ENCODE data around the gene SCARB1. TPM values are rescaled to one million over a fixed set of nuclear protein-coding genes. Genes with fewer than 3 reads are reported as not detected.

SCARB1 gene
- total RNA-seq, 1 experiment from 2014 or later, result 38.0 TPM

DNA sequence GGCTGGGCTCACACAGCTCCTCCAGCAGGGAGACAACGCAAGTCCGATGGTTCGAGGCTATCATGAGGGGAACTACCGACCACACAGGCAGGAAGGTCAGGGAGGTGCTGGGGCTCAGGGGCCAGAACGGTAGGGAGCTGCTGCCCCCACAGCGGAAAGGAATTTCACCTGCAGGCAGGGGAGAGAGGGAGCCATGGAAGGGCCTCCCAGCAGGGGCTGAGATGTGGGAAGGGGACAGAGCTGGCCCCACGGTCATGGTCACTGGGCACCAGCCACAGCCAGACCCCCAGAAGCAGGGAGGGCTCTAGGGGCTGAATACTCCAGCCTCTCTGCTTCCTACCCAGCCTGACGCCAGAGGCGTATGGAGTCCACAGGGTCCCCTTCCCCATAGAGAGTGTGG, 103.1 kb downstream of the SCARB1 start:
- no peak for DNase-seq (ENCODE audit: low read depth)

DNA sequence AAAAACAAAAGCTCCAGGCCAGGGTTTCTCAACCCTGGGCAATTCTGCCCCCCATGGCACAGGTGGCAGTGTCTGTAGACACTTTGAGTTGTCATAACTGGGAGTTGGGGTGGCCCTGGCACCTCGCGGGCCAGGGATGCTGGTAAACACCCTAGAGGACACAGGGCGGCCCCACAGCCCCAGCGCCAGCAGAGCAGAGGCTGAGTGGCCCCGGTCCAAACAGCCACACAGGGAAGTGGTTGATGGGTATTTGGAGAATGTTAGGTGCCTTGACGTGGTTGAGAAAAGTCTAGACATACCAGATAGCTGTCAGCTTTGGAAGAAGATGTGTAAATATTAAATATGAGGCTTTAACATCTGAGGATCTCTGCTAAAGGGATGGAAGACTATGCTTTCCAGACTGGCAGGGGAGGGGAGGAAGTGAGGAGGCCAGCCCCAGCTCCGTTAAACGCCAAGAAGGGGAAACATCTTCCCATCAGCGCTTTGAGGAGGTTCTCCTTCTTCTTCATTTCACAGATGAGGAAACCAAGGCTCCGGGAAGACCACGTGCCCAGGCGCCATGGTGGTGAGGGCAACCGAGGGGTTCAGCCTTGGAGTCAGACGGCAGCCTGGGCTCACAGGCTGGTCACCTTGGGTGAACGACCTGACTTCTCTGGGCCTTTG, 103.7 kb downstream of the SCARB1 start:
- DNase-seq (ENCODE audit: low read depth), result peak; percentile 34

DNA sequence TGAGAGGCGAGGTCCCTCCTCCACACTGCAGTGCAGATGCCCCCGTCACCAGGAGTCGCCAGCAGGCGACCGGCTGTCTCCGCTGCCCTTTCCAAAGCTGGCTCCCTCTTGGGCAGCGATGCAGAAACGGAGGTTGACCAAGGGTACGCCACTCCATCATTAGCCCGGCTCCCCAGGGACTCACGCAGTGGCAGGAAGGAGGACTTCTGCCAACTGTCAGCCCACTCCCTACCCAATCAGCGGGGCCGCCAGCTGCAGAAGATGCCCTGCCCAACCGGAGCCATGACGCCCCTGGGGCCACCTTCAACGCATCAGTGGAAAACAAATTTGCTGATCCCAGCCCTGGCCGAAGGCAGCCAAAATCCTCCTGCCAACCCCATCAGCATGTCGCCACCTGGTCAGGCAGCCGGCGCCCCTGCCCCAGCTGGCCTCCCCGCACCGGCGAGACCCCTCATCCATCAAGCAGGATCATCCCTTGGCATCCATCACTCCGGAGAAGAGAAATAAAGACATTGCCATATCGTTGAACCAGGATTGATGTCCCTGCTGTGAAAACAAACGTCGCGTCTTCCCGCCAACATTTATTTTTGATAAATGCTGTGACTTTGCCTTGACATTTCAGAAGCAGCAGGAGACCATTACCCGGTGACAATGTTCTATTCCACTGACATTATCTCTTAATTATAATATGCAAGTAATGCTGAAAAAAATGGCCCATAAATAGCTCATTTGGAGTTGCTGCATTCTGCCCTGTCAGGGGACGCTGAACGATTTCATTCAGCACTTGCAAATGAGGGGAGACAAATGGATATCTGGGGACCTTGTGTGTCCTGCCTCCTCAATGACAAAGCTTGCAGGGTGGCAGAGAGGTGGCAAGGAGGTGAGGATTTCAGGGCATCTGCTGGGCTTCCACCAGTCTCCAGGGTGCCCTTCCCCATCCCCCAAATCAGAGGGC, 105.1 kb downstream of the SCARB1 start:
- no peak for DNase-seq (ENCODE audit: low read depth)

DNA sequence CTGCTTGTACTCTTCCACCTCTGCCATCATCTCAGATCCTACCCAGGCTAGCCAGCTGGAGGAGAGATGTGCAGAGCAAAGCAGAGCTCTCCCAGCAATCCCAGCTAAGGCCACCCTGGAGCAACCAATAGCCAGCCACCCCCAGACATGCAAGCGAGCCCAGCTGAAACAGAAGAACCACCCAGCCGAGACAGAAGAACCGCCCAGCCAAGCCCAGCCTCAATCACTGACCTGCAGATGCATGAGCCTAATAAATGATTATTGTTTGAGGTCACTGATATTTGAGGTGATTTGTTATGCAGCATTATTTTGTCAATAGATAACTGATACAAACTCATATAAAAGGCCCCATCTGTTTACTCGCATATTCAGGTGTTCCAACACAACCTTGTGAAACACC, 106.3 kb downstream of the SCARB1 start:
- DNase-seq (ENCODE audit: low read depth), result no peak

DNA sequence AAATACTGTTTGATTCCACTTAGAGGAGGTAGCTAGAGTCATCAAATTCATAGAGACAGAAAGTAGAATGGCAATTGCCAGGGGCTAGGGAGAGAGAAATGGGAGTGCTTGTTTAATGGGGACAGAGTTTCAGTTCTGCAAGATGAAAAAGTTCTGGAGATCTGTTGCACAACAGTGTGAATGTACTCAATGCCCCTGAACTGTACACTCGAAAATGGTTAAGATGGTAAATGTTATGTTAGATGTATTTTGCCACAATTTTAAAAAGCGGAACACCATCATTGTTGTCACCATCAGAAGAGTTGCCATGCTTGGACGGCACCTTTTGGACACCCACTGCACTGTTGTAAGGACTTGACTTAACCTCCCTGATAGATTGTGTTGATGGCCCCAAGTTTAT, 106.9 kb downstream of the SCARB1 start:
- DNase-seq (ENCODE audit: low read depth), result no peak

DNA sequence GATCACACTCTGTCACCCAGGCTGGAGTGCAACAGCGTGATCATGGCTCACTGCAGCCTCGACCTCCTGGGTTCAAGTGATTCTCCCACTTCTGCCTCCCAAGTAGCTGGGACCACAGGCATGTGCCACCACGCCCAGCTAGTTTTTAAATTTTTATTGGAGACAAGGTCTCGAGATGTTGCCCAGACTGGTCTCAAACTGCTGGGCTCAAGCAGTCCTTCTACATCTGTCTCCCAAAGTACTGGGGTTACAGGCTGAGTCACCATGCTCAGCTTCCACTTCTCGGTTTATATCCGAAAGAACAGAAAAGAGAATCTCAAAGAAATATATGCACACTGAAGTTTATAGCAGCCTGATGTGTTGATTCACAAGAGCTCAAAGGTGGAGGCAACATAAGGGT, 107.5 kb downstream of the SCARB1 start:
- DNase-seq (ENCODE audit: low read depth), result no peak

DNA sequence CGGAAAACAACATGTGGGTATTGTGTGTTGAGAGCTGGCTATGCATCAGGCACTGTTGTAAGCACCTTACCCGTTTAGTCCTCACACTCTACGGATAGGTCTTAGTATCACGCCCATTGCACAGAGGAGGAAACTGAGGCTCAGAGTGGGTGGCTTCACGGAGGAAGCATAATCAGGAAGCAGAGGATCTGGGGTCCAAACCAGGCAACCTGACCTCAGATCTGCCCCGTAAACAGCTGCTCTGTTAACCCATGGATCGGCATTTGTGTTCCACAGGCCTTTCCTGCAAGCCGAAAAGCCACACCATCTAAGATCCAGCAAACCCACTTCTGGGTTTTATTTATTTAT, 107.9 kb downstream of the SCARB1 start:
- DNase-seq (ENCODE audit: low read depth), result no peak

DNA sequence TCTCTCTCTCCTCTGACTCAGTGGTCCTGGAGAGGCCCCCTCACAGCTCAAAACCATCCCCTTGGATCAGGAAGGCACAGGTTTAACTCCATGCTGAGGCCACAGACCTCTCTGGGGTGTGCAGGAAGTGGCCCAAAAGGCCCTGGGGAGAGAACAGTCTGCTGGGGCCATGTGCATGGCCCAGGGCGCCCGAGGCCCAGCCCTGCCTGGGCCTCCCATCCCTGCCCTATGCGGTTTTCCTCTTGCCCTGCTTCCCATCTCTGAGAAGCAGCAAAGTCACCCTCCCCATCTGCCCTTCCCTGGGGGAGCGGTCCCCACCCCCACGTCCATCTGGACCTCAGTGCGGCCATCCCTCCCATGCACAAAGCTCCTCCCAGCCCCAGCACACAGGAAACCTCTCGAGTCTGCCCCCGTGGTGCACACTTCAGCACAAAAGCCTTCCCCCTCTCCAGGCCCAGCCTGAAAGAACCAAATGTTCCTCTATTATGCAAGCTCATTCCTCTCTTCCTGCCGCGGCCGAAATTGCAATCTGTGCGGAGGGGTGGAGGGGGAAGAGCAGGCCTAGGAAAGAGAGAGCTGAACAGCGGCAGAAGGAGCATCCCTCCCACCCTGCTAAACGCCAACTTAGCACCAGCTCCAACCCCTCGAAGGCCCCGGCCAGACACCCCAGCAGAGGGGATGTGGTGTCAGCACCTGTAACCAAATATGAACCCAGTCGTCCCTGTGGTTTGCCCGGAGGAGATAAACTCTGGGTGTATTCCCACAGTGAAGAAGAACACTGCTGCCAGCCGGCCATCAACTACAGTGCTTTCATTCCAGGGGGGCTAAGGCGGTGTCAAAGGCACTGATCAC, 108.5 kb downstream of the SCARB1 start:
- no peak for DNase-seq (ENCODE audit: low read depth)

DNA sequence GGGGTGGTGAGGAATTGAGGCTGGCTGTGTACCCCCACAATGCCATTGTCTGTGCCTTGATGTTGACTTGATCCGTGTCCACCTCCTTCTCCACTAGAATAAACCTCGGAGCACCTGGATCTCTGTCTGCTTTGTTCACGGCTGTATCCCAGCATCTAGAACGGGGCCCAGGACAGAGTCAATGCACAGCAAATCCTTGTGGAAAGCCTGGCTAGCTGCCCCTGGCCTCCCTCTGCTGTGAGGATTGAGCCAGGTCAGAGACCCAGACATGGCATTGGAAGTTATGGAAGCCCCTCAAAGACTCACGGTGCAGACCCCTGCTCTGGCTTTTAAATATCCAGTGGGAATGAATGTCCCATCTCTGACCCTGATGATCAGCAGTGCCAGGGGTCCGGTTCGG, 109.2 kb downstream of the SCARB1 start:
- no peak for DNase-seq (ENCODE audit: low read depth)

DNA sequence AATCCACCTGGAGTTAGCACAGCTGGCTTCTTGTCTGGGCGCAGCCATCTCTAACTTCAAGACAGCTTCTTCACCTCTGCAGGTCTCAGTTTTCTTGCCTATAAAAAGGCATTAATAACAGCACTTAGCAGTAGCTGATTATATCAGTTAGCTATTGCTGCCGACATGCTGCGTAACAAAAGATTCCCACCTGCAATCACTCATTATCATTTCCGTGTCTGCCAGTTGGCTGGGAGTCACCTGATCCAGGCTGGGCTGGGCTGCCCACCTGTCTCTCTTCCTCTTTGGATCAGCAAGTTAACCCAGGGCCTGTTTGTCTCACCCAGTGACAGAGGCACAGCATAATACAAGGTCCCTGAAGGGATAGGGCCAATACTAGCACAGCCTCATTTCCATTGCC, 109.7 kb downstream of the SCARB1 start:
- no peak for DNase-seq (ENCODE audit: low read depth)

DNA sequence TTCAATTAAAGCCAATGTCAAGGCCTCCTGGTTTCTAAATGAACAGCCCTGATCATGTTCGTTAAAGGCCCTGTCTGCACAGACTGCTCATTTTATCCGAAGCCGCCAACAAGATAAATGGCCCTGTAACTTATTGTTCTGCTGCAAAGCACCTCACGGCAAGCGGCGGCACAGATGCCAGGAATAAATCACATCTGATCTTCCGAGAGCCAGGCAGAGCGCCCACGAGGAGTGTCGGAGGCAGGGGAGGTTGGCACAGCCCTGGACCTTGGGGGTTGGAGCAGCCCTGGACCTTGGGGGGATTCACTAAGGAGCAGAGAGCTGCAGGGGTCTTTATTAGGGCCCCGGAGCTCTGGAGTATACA, 110.5 kb downstream of the SCARB1 start:
- no peak for DNase-seq (ENCODE audit: low read depth)

DNA sequence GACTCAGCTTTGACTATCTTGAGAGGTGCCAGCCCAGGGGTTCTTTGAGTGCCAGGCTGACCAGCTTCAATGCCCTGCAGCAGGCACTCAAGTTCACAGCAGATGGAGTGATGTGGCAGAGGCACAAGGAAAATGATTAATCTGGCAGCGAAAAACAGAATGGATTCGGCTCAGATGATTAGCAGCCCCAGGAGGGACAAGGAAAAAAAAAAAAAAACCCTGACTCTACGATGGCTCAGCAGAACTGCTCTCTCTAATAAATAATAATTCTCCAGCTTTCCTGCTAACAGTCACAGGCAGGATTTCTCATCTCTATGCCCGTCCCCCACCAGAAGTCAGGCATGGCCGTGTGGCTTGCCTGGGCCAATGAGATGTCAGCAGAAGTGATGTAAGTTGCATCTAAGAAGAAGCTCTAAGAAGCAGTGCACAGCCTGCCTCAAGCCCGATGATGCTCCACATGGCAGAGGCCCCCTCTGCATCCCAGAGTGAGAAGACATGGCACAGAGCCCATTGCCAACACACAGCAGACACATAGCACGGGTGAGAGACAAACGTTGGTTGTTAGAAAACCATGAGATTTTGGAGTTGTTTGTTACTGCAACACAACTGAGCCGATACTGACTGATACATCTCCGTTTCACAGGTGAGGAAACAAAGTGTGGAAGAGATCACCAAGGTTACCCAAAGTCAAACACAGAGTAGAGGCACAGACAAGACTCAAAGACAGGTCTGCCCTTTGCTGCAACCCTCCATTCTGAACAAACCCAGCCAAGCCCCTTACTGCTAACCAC, 111.0 kb downstream of the SCARB1 start:
- peak; percentile 80 for DNase-seq (ENCODE audit: low read depth)

DNA sequence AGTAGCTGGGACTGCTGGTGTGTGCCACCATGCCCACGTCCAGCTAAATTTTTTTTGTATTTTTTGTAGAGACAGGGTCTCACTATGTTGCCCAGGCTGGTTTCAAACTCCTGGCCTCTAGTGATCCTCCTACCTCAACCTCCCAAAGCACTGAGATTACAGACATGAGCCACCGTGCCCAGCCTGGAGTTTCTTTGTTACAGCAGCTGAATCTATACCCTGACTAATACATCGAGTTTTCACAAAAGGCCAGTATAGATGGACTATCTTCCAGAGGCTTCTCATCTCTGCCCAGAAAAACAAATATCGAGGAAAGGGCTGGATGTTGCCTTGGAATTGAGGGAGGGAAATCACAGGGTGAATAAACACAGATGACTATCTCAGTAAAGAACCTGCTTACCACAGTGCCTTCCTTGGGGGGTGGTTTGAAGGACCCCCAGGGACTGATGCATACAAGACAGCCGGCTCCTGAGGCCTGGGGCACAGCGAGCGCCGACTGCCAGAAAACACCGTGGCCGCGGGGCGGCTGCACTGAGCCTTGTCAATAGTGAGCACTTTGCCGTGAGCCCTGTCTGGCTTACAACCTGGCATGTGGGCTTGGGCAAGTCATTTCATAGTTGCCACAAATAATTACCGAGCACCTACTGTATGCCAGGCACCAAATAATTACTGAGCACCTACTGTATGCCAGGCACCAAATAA, 111.9 kb downstream of the SCARB1 start:
- DNase-seq (ENCODE audit: low read depth), result no peak

DNA sequence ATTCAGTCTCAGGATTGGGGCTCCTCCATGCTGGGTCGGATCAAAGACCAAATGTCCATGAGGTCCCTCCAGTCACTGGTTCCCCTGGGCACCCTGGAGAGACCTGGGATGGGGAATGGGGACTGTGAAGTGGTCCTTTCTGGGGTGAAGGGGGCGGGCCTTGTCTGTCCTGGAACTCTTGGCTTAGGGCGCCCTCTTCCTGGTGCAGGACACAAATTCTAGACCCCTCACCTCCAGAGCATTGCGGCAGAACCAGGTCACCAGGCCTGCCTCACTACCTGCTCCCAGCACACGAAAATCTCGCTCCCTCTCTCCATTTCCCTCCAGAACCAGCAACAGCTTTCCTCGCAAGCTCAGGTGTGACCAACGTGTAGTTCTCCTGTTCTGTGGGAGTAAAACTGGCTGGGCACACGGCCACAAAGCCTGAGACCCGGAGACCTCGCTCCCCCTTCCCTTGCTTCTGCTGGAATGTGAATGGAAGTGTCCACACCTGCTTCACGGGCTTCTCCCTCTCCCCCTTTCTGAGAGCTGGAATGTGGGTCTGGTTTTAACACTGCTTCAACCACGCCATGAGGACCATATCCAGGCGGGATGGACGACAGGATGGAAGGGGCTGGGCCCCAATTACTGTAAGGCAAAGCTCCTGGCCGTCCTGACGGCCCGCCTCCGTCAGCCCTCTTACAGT, 112.7 kb downstream of the SCARB1 start:
- DNase-seq (ENCODE audit: low read depth), result no peak

DNA sequence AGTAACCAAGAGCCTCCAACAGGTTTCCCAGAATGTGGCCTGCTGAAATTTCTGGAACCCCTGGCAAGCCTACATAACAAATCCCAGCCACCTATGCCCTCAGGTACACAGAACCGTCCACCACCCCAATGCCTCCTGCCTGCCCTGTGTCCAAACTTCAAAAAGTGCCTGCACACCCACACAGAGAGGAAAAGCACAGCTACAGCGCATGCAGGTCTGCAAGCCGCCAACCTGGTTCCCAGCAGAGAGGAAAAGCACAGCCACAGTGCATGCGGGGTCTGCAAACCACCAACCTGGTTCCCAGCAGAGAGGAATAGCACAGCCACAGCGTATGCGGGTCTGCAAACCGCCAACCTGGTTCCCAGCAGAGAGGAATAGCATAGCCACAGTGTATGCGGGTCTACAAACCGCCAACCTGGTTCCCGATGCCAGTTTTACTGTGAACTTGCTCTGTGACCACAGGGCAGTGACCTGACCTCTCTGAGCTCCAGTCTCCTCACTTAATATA, 113.5 kb downstream of the SCARB1 start:
- DNase-seq (ENCODE audit: low read depth), result peak; percentile 49

DNA sequence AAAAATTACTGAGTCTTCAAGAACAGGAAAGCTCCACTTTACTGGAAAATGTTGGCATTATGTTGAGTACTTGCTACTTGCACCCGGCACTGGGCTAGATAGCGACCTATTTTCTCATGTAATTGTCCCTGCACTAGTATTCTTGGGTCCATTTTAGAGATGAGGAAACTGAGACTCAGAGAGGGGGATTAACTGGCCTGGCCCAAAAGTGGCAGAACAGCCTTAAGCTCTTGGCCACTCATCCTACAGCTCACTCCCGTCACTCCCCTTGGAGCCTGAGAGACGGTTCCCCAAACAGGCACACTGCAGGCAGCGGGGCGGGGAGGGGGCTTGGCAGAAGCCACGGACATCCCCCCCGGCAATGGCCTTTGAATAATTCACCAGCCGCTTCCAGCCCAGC, 113.9 kb downstream of the SCARB1 start:
- DNase-seq (ENCODE audit: low read depth), result no peak

DNA sequence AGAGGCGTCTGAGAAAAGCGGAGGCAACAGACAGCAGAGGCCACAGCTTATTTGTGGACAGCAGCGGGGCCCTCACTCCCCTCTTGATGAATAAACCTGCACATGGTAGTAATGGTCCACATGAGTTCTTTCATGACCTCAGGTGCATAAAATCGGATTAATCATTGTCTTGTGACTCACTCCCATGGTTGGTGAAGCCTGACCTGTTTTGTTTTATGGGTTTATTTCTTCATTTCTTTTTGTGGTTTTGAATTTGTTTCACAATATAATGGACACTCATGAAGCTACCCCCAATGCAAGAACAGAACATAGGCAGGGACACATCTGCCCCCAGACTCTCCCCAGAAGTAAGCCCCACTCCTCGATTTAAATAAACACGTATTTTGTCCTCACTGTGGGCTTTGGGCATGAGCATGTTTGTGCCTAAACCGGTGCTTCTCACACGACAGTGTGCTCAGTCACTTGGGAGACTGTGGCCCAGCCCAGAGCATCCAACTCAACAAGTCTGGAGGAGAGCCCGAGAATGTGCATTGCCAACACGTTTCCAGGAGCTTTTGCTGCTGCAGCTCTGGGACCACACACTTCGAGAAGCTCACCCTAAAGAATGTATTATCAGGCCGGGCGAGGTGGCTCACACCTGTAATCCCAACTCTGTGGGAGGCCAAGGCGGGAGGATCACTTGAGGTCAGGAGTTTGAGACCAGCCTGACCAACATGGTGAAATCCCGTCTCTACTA, 116.1 kb downstream of the SCARB1 start:
- DNase-seq (ENCODE audit: low read depth), result peak; percentile 98

DNA sequence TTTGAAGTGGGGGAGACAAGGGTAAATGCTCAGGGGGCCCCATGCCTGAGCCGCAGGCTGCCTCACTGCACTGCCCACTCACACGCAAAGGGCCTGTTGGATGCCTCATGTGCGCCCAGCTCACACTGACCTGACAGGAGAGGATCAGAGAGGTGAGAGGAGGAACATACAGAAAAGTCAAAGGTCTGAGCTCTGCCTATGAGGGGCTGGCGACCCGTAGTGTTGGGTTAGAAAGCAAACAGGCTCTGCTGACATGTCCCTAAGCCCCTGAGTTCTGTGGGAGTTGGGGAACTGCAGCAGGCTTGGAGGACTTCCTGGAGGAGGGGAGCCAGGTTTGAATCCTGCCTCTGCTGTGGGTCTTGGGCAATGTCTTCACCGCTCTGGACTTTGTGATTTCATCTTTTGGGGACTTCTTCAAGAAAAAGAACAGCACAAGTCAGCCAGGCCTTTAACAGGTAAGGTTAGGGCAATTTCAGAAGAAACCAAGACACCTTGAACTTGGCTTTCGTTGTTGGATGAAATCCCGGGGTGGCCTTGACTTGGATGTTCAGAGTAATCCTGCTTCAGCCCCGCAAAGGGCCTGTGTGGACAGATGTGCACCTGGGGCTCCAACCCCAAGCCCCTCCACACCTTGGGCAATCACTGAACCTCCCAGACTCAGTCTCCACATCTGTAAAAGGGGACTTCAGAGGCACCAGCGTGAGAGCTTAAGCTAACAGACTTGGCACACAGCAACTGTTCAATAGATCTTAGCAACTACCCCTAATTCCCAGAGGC, 116.8 kb downstream of the SCARB1 start:
- DNase-seq (ENCODE audit: low read depth), result no peak
